Measurements from ENCODE around the gene TSHZ3.

Gene TSHZ3

GRCh38 chr19:31352782-31353651 is 3.8 kb upstream of the TSHZ3 start:
- peaks cover 81% of the 10 kb centered on the region for H3K27me3 ChIP-seq (ENCODE audit: control insufficient read depth, insufficient read depth, low read length)

GRCh38 chr19:31352296-31352781 is 3.1 kb upstream of the TSHZ3 start:
- peaks cover 53% of the 10 kb centered on the region for H3K4me1 ChIP-seq (ENCODE audit: control insufficient read depth, low read depth, low read length)
- H3K36me3 ChIP-seq (ENCODE audit: control insufficient read depth, low read depth, low read length) = no peaks in the 10 kb centered on the region
- H3K9ac ChIP-seq (ENCODE audit: low read length) = no peak overlapping the region
- H3K27ac ChIP-seq (ENCODE audit: low read length) = no peak overlapping the region
- H3K27me3 ChIP-seq (ENCODE audit: control insufficient read depth, insufficient read depth, low read length) = peaks cover 81% of the 10 kb centered on the region
- peak overlapping the region; percentile 76 for H3K4me3 ChIP-seq (ENCODE audit: low read length)
- no peaks in the 10 kb centered on the region for H3K9me3 ChIP-seq (ENCODE audit: control insufficient read depth, low read depth, low read length)

More at GRCh38 chr19:31352782-31353651, 3.8 kb upstream of the TSHZ3 start:
- Histone ChIP-seq H3K4me1 (ENCODE audit: control insufficient read depth, low read depth, low read length) (peaks cover 46% of the 10 kb centered on the region), H3K9me3 (ENCODE audit: control insufficient read depth, low read depth, low read length) (no peaks in the 10 kb centered on the region), H3K36me3 (ENCODE audit: control insufficient read depth, low read depth, low read length) (no peaks in the 10 kb centered on the region), H3K27ac (ENCODE audit: low read length) (no peak overlapping the region), H3K9ac (ENCODE audit: low read length) (no peak overlapping the region), H3K4me3 (ENCODE audit: low read length) (peak overlapping the region; percentile 76)

DNA sequence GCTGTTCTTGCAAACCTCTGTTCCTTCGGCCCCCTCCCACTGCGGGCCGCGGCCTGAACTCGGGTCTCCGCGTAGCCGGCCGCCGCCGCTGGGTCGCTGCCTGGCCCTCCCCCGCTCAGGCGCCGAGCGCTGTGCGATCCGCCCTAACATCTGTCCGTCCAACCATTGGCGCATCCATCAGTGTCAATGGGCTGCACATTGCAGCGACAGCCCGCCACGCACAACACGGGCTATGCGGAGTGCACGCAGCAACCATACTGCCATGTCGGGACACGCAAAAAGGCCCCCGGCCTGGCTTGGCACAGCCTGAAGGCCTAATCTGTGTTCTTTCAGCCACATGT is 2.6 kb upstream of the TSHZ3 start:
- Histone ChIP-seq H3K4me3 (ENCODE audit: low read length) (peak overlapping the region; percentile 76), H3K9me3 (ENCODE audit: control insufficient read depth, low read depth, low read length) (no peaks in the 10 kb centered on the region), H3K27ac (ENCODE audit: low read length) (no peak overlapping the region), H3K27me3 (ENCODE audit: control insufficient read depth, insufficient read depth, low read length) (peaks cover 81% of the 10 kb centered on the region), H3K9ac (ENCODE audit: low read length) (no peak overlapping the region), H3K36me3 (ENCODE audit: control insufficient read depth, low read depth, low read length) (no peaks in the 10 kb centered on the region), H3K4me1 (ENCODE audit: control insufficient read depth, low read depth, low read length) (peaks cover 55% of the 10 kb centered on the region)

GRCh38 chr19:31351056-31351854 is 2.0 kb upstream of the TSHZ3 start:
- Histone ChIP-seq H3K9ac (ENCODE audit: low read length) (no peak overlapping the region), H3K9me3 (ENCODE audit: control insufficient read depth, low read depth, low read length) (no peaks in the 10 kb centered on the region), H3K4me3 (ENCODE audit: low read length) (peak overlapping the region; percentile 76), H3K4me1 (ENCODE audit: control insufficient read depth, low read depth, low read length) (peaks cover 50% of the 10 kb centered on the region), H3K27me3 (ENCODE audit: control insufficient read depth, insufficient read depth, low read length) (peaks cover 81% of the 10 kb centered on the region), H3K36me3 (ENCODE audit: control insufficient read depth, low read depth, low read length) (no peaks in the 10 kb centered on the region), H3K27ac (ENCODE audit: low read length) (no peak overlapping the region)

- Histone ChIP-seq H3K4me3 (ENCODE audit: low read length) (peak overlapping the region; percentile 76), H3K9me3 (ENCODE audit: control insufficient read depth, low read depth, low read length) (no peaks in the 10 kb centered on the region), H3K4me1 (ENCODE audit: control insufficient read depth, low read depth, low read length) (peaks cover 44% of the 10 kb centered on the region), H3K27ac (ENCODE audit: low read length) (no peak overlapping the region), H3K36me3 (ENCODE audit: control insufficient read depth, low read depth, low read length) (no peaks in the 10 kb centered on the region), H3K9ac (ENCODE audit: low read length) (no peak overlapping the region), H3K27me3 (ENCODE audit: control insufficient read depth, insufficient read depth, low read length) (peaks cover 81% of the 10 kb centered on the region)
These were observed 1.4 kb upstream of the TSHZ3 start for GRCh38 chr19:31350693-31351055.

DNA sequence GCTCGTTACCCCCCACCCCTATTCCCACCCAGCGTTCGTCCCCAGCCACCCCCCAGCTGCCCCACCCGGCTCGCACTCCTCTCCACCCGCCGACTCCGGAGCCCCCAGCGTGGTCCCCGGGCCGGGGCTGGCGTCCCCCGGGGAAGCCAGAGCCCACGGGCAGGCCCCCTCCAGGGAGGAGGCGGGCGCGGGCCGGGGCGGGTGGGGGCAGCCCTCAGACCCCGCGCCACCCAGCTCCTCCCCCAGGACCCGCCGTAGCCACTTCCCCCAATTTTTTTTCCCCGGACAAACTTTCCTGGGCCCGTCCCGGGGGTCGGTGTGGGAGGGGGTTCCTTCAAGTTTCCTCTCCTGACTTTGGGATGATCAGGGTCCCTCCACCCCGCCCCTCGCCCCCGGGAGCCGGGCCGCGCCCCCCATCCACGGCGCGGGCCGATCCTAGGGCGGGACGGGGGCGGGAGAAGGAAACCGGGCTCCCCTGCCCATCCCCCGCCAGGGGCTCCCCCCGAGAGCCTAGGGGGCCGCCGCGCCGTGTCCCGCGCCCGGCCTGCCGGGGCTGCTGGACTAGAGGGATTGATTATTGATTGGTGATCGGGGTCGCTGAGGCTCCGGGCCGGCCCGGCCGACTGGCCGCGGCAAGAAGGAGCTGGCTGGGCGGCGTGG is 927 bp upstream of the TSHZ3 start:
- peaks cover 81% of the 10 kb centered on the region for H3K27me3 ChIP-seq (ENCODE audit: control insufficient read depth, insufficient read depth, low read length)
- peak overlapping the region; percentile 58 for H3K4me3 ChIP-seq (ENCODE audit: low read length)
- H3K9me3 ChIP-seq (ENCODE audit: control insufficient read depth, low read depth, low read length) = no peaks in the 10 kb centered on the region
- H3K36me3 ChIP-seq (ENCODE audit: control insufficient read depth, low read depth, low read length) = no peaks in the 10 kb centered on the region
- peaks cover 41% of the 10 kb centered on the region for H3K4me1 ChIP-seq (ENCODE audit: control insufficient read depth, low read depth, low read length)
- no peak overlapping the region for H3K27ac ChIP-seq (ENCODE audit: low read length)
- no peak overlapping the region for H3K9ac ChIP-seq (ENCODE audit: low read length)

GRCh38 chr19:31348481-31349159 is 616 bp downstream of the TSHZ3 start:
- Histone ChIP-seq H3K27ac (ENCODE audit: low read length) (no peak overlapping the region), H3K9ac (ENCODE audit: low read length) (no peak overlapping the region), H3K4me3 (ENCODE audit: low read length) (peak overlapping the region; percentile 62)

GRCh38 chr19:31347828-31348392 is 1.3 kb downstream of the TSHZ3 start:
- no peak overlapping the region for H3K9ac ChIP-seq (ENCODE audit: low read length)
- H3K27me3 ChIP-seq (ENCODE audit: control insufficient read depth, insufficient read depth, low read length) = peaks cover 65% of the 10 kb centered on the region
- no peaks in the 10 kb centered on the region for H3K9me3 ChIP-seq (ENCODE audit: control insufficient read depth, low read depth, low read length)
- H3K27ac ChIP-seq (ENCODE audit: low read length) = no peak overlapping the region
- peaks cover 25% of the 10 kb centered on the region for H3K4me1 ChIP-seq (ENCODE audit: control insufficient read depth, low read depth, low read length)
- H3K4me3 ChIP-seq (ENCODE audit: low read length) = peak overlapping the region; percentile 62
- H3K36me3 ChIP-seq (ENCODE audit: control insufficient read depth, low read depth, low read length) = no peaks in the 10 kb centered on the region

More at GRCh38 chr19:31348481-31349159, 616 bp downstream of the TSHZ3 start:
- Histone ChIP-seq H3K4me1 (ENCODE audit: control insufficient read depth, low read depth, low read length) (peaks cover 32% of the 10 kb centered on the region), H3K27me3 (ENCODE audit: control insufficient read depth, insufficient read depth, low read length) (peaks cover 72% of the 10 kb centered on the region), H3K9me3 (ENCODE audit: control insufficient read depth, low read depth, low read length) (no peaks in the 10 kb centered on the region), H3K36me3 (ENCODE audit: control insufficient read depth, low read depth, low read length) (no peaks in the 10 kb centered on the region)

GRCh38 chr19:31347354-31347753 is 1.9 kb downstream of the TSHZ3 start:
- Histone ChIP-seq H3K4me3 (ENCODE audit: low read length) (peak overlapping the region; percentile 62), H3K27me3 (ENCODE audit: control insufficient read depth, insufficient read depth, low read length) (peaks cover 60% of the 10 kb centered on the region), H3K27ac (ENCODE audit: low read length) (no peak overlapping the region), H3K4me1 (ENCODE audit: control insufficient read depth, low read depth, low read length) (peaks cover 19% of the 10 kb centered on the region), H3K9ac (ENCODE audit: low read length) (no peak overlapping the region), H3K9me3 (ENCODE audit: control insufficient read depth, low read depth, low read length) (no peaks in the 10 kb centered on the region), H3K36me3 (ENCODE audit: control insufficient read depth, low read depth, low read length) (no peaks in the 10 kb centered on the region)

- H3K4me3 ChIP-seq (ENCODE audit: low read length) = no peak overlapping the region
These were observed 2.8 kb downstream of the TSHZ3 start for GRCh38 chr19:31346184-31347059.

More at GRCh38 chr19:31346184-31347059, 2.8 kb downstream of the TSHZ3 start:
- Histone ChIP-seq H3K9ac (ENCODE audit: low read length) (no peak overlapping the region), H3K27ac (ENCODE audit: low read length) (no peak overlapping the region), H3K4me1 (ENCODE audit: control insufficient read depth, low read depth, low read length) (peaks cover 13% of the 10 kb centered on the region), H3K36me3 (ENCODE audit: control insufficient read depth, low read depth, low read length) (no peaks in the 10 kb centered on the region), H3K27me3 (ENCODE audit: control insufficient read depth, insufficient read depth, low read length) (peaks cover 50% of the 10 kb centered on the region), H3K9me3 (ENCODE audit: control insufficient read depth, low read depth, low read length) (no peaks in the 10 kb centered on the region)
